Ovary (tissue), 3 donors: ENCODE measurements around the gene CETN2.

ENCODE experiments used
- CTCF ChIP-seq, 3 donors: fragments of 450-650 bp in 2 of 3; fragments of 200-600 bp in 1 of 3; IDR thresholded peaks; one replicate each; pipeline versions ENCODE4 v1.5.1 to v1.8.0; 2016 to 2022; ENCODE audit warnings: antibody characterized with exemption in 3 of 3, mild to moderate bottlenecking in 1 of 3
- EP300 ChIP-seq: sonication (generic); formaldehyde crosslinking; IDR thresholded peaks from one replicate; pipeline ENCODE4 v1.6.1; 2017; ENCODE audit warnings: antibody characterized with exemption
- POLR2A ChIP-seq: fragments of 450-650 bp; IDR thresholded peaks from one replicate; pipeline ENCODE4 v1.6.1; 2017; ENCODE audit warnings: antibody characterized with exemption, mild to moderate bottlenecking, moderate library complexity
- donor health status: DM: no; HTN: no; CAD: no.

GRCh38 chrX:152861826-152862225, 31.3 kb upstream of the CETN2 start:
- TF ChIP-seq CTCF (IDR thresholded peaks at IDR 0.05) (no peak), POLR2A (no peak), EP300 (no peak)
